Keratinocyte (primary cell): ENCODE measurements around the gene NDUFA7. TPM values are rescaled to one million over a fixed set of nuclear protein-coding genes. Genes with fewer than 3 reads are reported as not detected.

Experiments used
- DNase-seq: peaks from one replicate; pipeline ENCODE4 v3.0.0-alpha.2; 2011; ENCODE audit warnings: low read depth, missing footprints, low spot score
- FAIRE-seq: peaks from 2 replicates; lab custom pipeline; 2011; peaks lifted over from hg19 to GRCh38; lab: Jason Lieb, UNC
- H2AFZ ChIP-seq: 2 replicates; pipeline ENCODE4 v1.6.0; 2012; ENCODE audit warnings: low read length, control low read depth, inconsistent platforms; ENCODE audit not compliant: control insufficient read depth
- H3K27ac ChIP-seq: 2 replicates; pipeline ENCODE4 v1.5.1; 2011; ENCODE audit warnings: low read length; ENCODE audit not compliant: control insufficient read depth, insufficient read depth
- H3K27me3 ChIP-seq: 3 replicates; pipeline ENCODE4 v1.6.0; 2011; ENCODE audit warnings: low read length; ENCODE audit not compliant: control insufficient read depth, insufficient read depth; ENCODE audit errors: extremely low read depth
- H3K36me3 ChIP-seq, 2 experiments: 2 replicates in 1 of 2; 3 replicates in 1 of 2; pipeline ENCODE4 v1.5.1; 2011; ENCODE audit warnings: low read length in 2 of 2, mild to moderate bottlenecking in 1 of 2; ENCODE audit not compliant: control insufficient read depth in 2 of 2, insufficient read depth in 2 of 2; ENCODE audit errors: extremely low read depth in 1 of 2
- H3K4me1 ChIP-seq: 3 replicates; pipeline ENCODE4 v1.5.1; 2011; ENCODE audit warnings: low read length; ENCODE audit not compliant: control insufficient read depth, insufficient read depth; ENCODE audit errors: extremely low read depth
- H3K4me2 ChIP-seq: 3 replicates; pipeline ENCODE4 v1.6.0; 2011; ENCODE audit warnings: low read depth, low read length; ENCODE audit not compliant: control insufficient read depth, insufficient read depth; ENCODE audit errors: extremely low read depth
- H3K4me3 ChIP-seq, 3 experiments: fragments of 200-600 bp in 1 of 3; sonication (generic) in 1 of 3; 2 replicates in 2 of 3; 3 replicates in 1 of 3; pipeline ENCODE4 v1.5.1; 2011 to 2016; ENCODE audit warnings: low read length in 3 of 3, mild to moderate bottlenecking in 3 of 3, control low read depth in 2 of 3, inconsistent platforms in 1 of 3, low read depth in 1 of 3, mixed read lengths in 1 of 3, mixed run types in 1 of 3, moderate library complexity in 1 of 3; ENCODE audit not compliant: control insufficient read depth in 2 of 3, insufficient read depth in 2 of 3; ENCODE audit errors: extremely low read depth in 1 of 3
- H3K79me2 ChIP-seq: 2 replicates; pipeline ENCODE4 v1.6.0; 2012; ENCODE audit warnings: low read length; ENCODE audit not compliant: control insufficient read depth, insufficient read depth
- H3K9ac ChIP-seq: 3 replicates; pipeline ENCODE4 v1.6.0; 2011; ENCODE audit warnings: low read length; ENCODE audit not compliant: control insufficient read depth, insufficient read depth; ENCODE audit errors: extremely low read depth
- H3K9me1 ChIP-seq: 3 replicates; pipeline ENCODE4 v1.6.0; 2011; ENCODE audit warnings: low read length; ENCODE audit not compliant: control insufficient read depth, insufficient read depth; ENCODE audit errors: extremely low read depth
- H3K9me3 ChIP-seq: 2 replicates; pipeline ENCODE4 v1.5.1; 2012; ENCODE audit warnings: low read depth, low read length; ENCODE audit not compliant: control insufficient read depth
- H4K20me1 ChIP-seq: 3 replicates; pipeline ENCODE4 v1.6.0; 2011; ENCODE audit warnings: low read length; ENCODE audit not compliant: control insufficient read depth, insufficient read depth; ENCODE audit errors: extremely low read depth
- EZH2 ChIP-seq: IDR thresholded peaks from one replicate; pipeline ENCODE4 v1.6.1; 2012; ENCODE audit warnings: inconsistent platforms, mild to moderate bottlenecking, low read length, moderate library complexity
- dilution Hi-C: fragments of 300-500 bp; cut with MboI; formaldehyde crosslinking; loops from one replicate; pipeline ENCODE4 v1.7.0; 2020; ENCODE audit warnings: low sequenced_read_pairs; ENCODE audit not compliant: extremely low pct_ligation_motif_present
- polyA plus RNA-seq, 5 experiments: library from polyadenylated mRNA; depleted of rRNA in 3 of 5; stranded (reverse) in 3 of 5; stranded (forward) in 1 of 5; unstranded in 1 of 5; fragments of >200 nt; gene quantifications; 1 replicate in 1 of 5; 2 replicates in 3 of 5; 3 replicates in 1 of 5; pipeline versions ENCODE4 v1.2.1 to v1.2.3, GENCODE V29; 2011 to 2012; ENCODE audit warnings: missing spikeins in 2 of 5, low read depth in 1 of 5, low replicate concordance in 1 of 5
- TF ChIP-seq, protein P1 (sequence below), 3 experiments: IDR thresholded peaks in 1 of 3; conservative IDR thresholded peaks in 1 of 3; optimal IDR thresholded peaks in 1 of 3; 2 replicates in 2 of 3; 3 replicates in 1 of 3; pipeline versions ENCODE3 to v1.5.1; 2011; ENCODE audit warnings: low read length in 3 of 3, mild to moderate bottlenecking in 3 of 3, moderate library complexity in 2 of 3, control low read depth in 1 of 3, inconsistent platforms in 1 of 3; ENCODE audit not compliant: insufficient read depth in 2 of 3; ENCODE audit errors: extremely low read depth in 1 of 3

The NDUFA7 gene
- polyA plus RNA-seq, 1 donor (not counting 4 experiments of a cell fraction or from before 2014, with no cell fraction given): 59.2 TPM

- no peaks in the 10 kb centered on the region for H3K9me1 ChIP-seq
- H3K79me2 ChIP-seq: no peaks in the 10 kb centered on the region
- peaks cover 23% of the 10 kb centered on the region for H3K4me1 ChIP-seq
- H3K4me2 ChIP-seq: no peak overlapping the region
- H3K27ac ChIP-seq: no peak overlapping the region
- DNase-seq (no peak), FAIRE-seq (no peak)
- no peak overlapping the region for H3K9ac ChIP-seq
- no peaks in the 10 kb centered on the region for H4K20me1 ChIP-seq
- peaks cover 14 to 31% of the 10 kb centered on the region in 2 experiments for H3K36me3 ChIP-seq
- H3K27me3 ChIP-seq: no peaks in the 10 kb centered on the region
- no peaks in the 10 kb centered on the region for H3K9me3 ChIP-seq
- no peak overlapping the region for H3K4me3 ChIP-seq
- no peak overlapping the region for H2AFZ ChIP-seq
- TF ChIP-seq, protein P1, sequence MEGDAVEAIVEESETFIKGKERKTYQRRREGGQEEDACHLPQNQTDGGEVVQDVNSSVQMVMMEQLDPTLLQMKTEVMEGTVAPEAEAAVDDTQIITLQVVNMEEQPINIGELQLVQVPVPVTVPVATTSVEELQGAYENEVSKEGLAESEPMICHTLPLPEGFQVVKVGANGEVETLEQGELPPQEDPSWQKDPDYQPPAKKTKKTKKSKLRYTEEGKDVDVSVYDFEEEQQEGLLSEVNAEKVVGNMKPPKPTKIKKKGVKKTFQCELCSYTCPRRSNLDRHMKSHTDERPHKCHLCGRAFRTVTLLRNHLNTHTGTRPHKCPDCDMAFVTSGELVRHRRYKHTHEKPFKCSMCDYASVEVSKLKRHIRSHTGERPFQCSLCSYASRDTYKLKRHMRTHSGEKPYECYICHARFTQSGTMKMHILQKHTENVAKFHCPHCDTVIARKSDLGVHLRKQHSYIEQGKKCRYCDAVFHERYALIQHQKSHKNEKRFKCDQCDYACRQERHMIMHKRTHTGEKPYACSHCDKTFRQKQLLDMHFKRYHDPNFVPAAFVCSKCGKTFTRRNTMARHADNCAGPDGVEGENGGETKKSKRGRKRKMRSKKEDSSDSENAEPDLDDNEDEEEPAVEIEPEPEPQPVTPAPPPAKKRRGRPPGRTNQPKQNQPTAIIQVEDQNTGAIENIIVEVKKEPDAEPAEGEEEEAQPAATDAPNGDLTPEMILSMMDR (optimal IDR thresholded peaks at IDR 0.05 in 1 of 3, IDR thresholded peaks at IDR 0.05 in 1 of 3, conservative IDR thresholded peaks at IDR 0.05 in 1 of 3; ENCODE audit: extremely low read depth in 1 of 3, insufficient read depth in 2 of 3, low read length in 3 of 3): no peak
- TF ChIP-seq EZH2: no peak
- dilution Hi-C loops: no loop called here
Observed at GRCh38 chr19:8311461-8312260, 9.5 kb downstream of the NDUFA7 start.

- no peaks in the 10 kb centered on the region for H3K9me1 ChIP-seq
- no peaks in the 10 kb centered on the region for H3K9me3 ChIP-seq
- H3K9ac ChIP-seq: no peak overlapping the region
- dilution Hi-C loops: no loop called here
- no peaks in the 10 kb centered on the region for H4K20me1 ChIP-seq
- H3K27ac ChIP-seq: no peak overlapping the region
- no peak for TF ChIP-seq EZH2
- no peak for FAIRE-seq
- H3K4me2 ChIP-seq: no peak overlapping the region
- no peak overlapping the region for H2AFZ ChIP-seq
- H3K79me2 ChIP-seq: no peaks in the 10 kb centered on the region
- no peak for DNase-seq
- no peak overlapping the region for H3K4me3 ChIP-seq
- no peaks in the 10 kb centered on the region for H3K27me3 ChIP-seq
- peaks cover 12 to 28% of the 10 kb centered on the region in 2 experiments for H3K36me3 ChIP-seq
- H3K4me1 ChIP-seq: peaks cover 23% of the 10 kb centered on the region
Observed at GRCh38 chr19:8310342-8311055, 10.7 kb downstream of the NDUFA7 start.
